ENCODE data around the gene PPP4R2.

GRCh38 chr3:72990701-72991395 is 5.8 kb upstream of the PPP4R2 start:
- TF ChIP-seq, protein P1, sequence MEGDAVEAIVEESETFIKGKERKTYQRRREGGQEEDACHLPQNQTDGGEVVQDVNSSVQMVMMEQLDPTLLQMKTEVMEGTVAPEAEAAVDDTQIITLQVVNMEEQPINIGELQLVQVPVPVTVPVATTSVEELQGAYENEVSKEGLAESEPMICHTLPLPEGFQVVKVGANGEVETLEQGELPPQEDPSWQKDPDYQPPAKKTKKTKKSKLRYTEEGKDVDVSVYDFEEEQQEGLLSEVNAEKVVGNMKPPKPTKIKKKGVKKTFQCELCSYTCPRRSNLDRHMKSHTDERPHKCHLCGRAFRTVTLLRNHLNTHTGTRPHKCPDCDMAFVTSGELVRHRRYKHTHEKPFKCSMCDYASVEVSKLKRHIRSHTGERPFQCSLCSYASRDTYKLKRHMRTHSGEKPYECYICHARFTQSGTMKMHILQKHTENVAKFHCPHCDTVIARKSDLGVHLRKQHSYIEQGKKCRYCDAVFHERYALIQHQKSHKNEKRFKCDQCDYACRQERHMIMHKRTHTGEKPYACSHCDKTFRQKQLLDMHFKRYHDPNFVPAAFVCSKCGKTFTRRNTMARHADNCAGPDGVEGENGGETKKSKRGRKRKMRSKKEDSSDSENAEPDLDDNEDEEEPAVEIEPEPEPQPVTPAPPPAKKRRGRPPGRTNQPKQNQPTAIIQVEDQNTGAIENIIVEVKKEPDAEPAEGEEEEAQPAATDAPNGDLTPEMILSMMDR (IDR thresholded peaks at IDR 0.05), result no peak
- no peak for TF ChIP-seq POLR2A (IDR thresholded peaks at IDR 0.05)

All from esophagus squamous epithelium (tissue), 4 donors.